ENCODE results near the gene EBF4.

- TF ChIP-seq CTCF (IDR thresholded peaks at IDR 0.05; ENCODE audit: low read depth, low read length, poor library complexity, severe bottlenecking) (no peak), EZH2phosphoT487 (IDR thresholded peaks at IDR 0.05; ENCODE audit: borderline replicate concordance, low read length) (no peak)
Measured at GRCh38 chr20:2793471-2793870, 100.9 kb downstream of the EBF4 start.

All from DOHH2 (cell line).